GM19035 (cell line): ENCODE measurements around the gene RLBP1.

Source experiments
- ATAC-seq: cut with Tn5 transposase; IDR thresholded peaks from one replicate; pipeline ENCODE4 v1.9.1; 2021; ENCODE audit not compliant: unreplicated experiment

RLBP1 gene

DNA sequence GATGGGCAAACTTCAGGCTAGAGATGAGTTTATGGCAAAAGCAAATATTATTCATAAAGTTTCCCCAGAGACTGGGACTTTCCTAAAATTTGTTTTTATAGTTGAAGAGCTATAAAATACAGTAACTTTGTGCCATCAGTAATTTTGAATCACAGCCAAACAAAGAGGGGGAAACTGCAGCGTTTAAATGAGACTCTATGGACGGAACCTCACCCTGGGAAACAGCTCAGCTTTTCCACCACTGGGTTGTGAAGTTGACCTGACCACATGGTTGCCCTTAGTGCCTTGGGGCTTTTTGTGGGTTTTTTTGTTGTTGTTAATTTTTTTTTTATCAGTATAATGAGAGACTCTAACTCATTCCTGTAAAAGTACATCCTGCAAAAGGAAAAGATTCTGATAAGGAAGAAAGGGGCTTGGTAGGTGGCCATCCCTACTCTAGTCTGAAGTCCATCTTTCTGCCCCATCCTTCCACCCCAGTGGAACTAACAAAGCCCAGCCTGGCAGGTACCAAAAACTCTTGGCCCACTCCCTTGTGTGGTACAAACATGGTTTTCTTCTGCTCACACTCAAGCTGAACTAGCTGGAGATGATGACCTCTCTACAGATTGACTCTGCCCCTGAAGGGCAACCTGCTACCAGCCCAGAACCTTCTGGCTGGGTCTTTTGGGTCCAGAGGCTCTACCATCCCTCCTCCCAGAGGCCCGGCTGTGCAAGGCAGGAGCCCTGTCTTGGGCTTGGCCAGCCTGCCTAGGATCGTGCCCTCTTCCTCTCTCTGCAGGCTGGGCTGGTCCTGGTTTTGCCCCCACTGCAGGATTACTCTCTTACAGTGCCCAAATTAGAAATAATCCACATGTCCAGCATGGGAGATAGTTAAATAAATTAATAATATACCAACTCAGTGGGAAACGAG, 41.2 kb downstream of the RLBP1 start:
- ATAC-seq: peak; percentile 50

DNA sequence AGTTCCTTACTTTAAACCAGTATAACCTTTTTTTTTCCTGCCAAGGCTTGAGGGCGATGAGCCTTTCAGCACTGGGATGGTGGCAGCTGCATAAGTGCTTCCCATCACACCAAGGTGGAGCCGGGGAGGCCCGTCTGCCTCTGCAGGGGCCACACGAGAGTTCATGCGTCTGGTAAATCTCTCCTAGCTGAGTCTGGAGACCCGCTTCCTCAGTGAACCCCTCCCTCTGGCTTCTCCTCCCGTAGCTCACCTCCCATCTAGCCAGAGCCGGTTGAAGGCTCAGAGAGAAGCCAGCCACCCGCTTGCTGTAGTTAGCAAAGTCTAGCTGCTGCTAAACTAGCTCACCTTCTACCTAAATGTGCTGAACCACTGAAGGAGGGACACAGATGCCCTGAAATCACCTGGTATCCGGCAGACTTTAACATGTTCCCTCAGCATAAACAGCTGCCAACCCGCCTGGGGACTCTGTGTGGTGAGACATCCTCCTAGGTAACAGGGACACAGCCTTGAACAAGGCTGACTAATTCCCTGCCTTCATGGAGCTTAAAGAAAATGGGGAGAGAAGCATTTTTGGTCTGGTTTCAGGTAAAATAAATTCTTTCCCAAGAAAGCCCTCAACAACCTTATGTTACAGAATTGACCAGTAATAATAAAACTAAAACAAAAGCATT, 42.9 kb downstream of the RLBP1 start:
- no peak for ATAC-seq

DNA sequence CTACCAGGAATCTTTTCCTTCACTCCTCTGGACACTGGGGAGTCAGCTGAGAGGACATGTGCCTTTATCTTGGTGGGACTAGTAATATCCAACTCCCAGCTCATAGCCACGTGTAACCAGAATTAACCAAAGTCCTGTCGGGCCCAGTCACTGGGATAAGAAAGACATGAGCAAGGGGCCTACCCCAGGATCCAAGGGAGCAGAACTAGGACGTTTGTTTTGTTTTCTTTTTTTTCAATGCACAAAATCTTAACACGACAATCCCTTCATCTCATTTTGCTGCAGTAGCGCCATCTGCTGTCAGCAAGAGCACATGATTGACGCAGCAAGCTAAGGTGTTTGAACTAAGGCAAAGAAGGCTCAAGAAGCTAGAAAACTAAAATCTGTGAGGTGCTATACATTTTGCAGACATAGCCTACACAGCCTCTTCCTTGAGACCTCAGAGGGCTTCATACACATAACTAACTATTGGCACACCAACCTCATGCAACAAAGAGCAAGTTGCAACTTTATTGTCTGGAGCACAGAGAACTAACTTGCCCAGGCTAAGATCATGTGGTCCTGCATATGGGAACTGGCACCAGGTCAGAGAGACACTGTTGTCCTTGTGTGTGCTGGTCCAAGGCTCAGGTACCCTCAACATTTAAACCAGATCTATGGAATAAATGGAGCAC, 43.6 kb downstream of the RLBP1 start:
- no peak for ATAC-seq

DNA sequence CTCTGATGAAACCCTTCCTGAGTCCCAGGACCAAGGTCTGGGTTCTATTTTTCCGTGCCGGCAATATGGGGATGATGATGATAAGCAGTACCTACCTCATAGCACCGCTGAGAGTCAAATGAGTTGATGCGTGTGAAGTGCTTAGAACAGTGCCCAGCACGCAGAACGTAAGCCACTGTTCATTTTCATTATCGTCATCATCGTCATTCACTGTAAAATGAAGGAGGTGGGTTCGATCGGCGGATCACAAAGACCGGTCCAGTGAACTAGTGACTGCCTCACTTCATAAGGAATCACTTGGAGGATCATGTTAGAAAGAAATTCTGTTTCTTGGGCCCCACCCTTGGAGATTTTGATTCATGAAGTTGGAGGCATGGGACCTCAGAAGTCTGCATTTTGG, 44.3 kb downstream of the RLBP1 start:
- no peak for ATAC-seq

DNA sequence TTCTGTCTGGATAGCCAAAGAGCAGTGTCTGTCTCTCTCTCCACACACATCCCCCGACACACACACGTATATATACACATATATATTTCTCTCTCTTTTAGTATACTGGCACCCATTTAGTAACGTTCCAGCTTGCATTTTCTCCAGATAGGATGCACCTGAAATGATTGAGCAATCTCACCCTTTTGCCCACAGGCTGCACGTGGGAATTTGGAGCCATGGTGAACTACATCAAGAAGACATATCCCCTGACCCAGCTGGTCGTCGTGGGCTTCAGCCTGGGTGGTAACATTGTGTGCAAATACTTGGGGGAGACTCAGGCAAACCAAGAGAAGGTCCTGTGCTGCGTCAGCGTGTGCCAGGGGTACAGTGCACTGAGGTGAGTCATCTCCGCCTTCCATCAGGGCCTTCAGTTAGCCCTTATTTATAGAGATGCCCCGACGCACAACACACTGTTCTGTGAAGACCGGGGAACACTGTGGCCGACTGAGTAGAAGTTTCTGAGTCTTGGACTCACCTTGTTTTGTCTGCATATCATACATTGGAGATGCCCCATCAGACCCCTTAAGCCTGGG, 45.7 kb downstream of the RLBP1 start:
- no peak for ATAC-seq

DNA sequence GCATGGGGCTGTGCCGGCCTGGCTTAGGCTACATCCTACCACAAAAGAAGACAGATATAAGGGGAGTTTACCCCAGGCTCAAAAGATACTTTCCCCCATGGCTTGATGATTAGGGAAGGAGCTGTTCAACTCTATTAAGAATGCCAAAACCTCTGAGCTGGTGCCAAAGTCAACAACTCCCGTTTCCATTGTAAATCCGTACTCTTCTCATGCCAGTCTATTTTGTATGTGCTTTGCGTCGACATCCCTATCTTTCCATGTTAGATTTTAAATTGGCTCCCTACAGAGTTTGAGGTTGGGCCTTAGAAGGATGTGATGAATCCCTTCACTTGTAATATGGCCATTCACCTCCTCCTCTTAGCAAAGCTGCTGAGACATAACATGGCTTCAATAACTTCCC, 46.9 kb downstream of the RLBP1 start:
- no peak for ATAC-seq

DNA sequence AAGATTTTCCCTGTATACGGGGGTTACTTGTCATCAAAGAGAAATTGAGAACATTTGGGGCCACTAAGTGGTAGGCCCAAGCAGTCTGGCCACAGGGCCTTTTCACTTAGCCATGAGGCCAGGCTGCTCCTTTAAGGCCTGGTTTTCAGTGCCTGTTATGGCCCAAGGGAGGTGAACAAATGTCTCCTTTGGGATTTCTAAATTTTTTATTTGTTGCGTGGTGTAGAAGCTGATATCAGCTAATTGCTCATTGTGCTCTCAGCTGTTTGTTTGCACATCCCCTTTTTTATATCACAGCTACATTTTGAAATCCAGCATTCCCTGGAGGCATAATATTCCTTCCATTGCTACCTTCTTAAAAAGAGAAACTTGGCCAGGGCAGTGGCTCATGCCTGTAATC, 48.5 kb downstream of the RLBP1 start:
- no peak for ATAC-seq

DNA sequence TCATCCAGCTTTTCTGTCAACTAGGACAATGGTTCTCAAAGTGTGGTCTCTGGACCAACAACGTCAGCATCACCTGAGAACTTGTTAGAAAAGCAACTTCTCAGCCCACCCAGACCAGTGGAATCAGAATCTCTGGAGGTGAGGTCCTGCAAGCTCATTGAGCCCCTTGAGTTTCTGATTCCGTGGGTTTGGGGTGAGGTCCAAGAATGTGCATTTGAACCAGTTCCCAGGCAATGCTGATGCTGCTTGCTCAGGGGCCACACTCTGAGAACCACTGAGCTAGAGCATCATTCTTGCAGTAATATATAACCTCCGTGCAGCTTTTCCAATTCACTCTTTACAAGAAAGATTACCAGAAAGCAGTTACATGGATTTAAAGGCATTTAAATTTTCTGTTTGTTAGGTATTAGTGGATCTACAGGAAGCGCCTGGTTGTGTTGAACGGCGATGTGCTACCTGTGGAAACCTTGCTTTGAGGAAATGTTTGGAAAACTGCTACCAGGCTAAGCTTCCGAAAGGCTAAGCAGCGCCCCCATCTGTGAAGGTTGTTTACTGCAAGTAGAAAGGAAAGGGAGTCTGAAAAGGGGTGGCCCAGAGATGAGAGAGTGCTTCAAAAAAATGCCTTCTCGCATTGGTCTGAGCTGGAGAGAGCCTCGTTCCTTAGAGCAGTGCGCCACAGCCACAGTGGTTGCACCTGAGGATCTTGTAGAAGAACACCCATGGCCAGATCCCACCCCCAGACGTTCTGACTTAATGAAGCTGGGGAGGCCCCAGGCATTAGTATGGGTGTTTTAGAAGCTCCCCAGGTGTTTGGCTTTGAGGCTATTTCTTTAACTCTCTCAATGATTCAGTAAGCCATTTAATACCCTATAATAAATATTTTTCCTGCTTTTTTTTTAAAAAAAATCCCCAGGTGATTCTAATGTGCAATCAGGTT, 50.0 kb downstream of the RLBP1 start:
- no peak for ATAC-seq

DNA sequence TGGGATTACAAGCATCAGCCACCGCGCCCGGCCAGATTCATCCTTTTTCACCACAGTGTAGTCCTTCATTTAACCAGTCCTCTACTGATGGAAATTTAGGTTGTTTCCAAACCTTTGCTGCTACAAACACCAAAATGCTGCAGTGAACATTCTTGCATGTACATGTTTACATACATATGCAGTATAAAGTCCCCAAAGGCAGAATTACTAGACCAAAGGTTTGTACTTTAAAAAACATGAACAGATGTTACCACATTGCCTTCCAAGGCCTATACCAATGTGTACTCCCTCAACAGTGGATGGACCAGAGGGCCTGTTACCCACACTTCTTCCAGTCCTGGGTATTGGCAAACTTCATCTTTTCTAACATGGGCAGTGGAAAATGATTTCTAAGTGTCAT, 51.0 kb downstream of the RLBP1 start:
- no peak for ATAC-seq

DNA sequence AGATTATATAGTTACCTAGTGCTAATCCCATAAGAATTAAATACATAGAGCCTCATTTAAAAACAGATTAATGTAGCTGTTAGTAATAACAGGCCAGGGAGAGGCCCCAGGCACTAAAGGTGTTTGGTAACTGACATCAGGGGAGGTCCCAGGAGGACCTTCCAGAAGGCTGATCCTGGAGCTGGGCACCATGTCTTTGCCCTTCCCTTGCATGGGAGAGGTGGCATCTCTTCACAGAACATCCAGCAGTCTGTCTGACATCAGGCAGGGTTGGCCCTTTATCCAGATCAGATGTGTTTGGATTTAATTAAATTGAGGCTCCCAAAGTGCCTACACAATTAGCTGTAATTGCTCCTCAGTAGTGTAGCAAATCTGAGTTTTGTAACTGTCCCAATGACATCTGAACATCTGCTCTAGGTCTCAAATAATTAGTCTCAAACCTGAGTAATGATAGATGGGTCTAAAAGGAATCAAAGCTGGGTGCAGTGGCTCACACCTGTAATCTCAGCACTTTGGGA, 53.0 kb downstream of the RLBP1 start:
- no peak for ATAC-seq

DNA sequence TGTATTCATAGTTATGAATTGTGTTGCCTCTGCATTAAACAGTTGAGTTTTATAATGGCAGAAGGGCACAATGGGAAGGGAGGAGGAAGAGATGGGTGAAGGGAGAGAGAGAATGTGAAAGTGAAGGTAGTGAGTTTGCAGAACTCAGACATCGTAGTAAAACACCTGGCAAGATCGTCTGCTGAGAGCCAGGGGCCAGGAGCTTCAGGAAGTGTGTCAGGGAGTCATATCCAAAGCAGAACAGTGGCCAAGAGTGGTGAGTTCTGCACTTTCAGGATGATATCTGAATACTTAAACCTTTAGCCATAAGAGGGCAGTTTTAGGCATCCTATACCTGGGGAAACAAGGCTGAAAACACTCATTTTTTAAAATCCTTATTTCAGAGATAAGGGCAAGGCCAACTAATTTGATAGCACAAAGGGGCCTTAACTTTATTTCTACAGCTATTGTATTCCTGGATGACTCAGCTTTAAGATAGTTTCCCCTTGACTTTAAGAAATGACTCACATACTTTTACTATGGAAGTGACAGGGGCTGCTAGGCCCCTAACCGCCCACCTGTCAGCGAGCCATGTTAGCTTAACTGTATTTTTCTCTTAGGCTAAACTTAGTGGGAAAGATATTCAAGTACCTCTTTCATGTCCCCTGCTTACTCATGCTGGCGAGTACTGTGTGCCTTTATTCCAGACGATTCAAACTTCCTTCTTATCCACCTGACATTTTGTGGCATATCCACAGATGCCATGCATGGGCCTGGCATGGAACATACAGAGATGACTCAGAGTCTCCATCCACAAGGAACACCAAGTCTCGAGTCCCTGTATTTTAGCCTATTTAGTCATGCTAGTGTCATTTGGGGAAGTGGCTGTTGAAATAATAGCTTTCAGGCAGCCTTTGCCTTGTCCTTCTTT, 53.9 kb downstream of the RLBP1 start:
- ATAC-seq: peak; percentile 64

DNA sequence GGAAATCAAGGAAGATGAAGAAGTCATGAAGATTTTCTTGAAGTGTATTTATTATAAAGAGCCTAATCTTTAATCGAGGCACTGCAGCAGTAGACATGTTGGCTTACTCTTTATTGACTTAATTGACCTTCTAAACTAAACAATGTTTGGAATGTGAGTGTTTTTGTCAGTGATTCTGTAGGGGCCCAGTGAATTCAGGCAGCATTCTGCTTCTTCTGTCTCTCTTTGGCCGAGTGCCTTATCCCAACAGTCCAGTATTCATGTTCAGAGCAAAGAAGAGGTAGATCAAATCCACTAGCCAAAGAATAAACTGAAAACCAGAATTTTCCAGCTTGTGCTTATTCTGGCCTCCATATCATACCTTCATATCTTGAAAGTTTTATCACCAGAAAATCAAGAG, 55.7 kb downstream of the RLBP1 start:
- no peak for ATAC-seq

DNA sequence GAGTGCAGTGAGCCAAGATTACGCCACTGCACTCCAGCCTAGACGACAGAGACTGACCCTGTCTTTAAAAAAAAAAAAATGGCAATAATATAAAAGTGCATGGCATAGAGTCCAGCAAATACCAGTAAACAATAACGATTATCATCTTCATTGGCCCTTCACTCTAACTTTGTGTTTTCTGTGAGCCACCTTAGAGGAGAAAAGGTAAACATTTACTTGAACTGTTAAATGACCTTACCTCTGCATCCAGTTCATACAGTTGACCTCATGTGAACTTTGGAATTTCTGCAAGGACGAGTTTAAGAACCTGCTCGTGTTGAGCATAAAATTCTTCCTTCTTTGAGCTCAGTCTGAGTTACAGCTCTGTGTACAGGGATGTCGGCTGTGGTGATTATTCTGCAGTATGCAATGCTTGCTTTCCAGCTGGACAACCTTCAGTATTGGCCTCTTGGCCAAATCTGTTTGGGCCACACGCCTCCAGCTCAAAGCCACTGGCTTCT, 56.6 kb downstream of the RLBP1 start:
- ATAC-seq: no peak

DNA sequence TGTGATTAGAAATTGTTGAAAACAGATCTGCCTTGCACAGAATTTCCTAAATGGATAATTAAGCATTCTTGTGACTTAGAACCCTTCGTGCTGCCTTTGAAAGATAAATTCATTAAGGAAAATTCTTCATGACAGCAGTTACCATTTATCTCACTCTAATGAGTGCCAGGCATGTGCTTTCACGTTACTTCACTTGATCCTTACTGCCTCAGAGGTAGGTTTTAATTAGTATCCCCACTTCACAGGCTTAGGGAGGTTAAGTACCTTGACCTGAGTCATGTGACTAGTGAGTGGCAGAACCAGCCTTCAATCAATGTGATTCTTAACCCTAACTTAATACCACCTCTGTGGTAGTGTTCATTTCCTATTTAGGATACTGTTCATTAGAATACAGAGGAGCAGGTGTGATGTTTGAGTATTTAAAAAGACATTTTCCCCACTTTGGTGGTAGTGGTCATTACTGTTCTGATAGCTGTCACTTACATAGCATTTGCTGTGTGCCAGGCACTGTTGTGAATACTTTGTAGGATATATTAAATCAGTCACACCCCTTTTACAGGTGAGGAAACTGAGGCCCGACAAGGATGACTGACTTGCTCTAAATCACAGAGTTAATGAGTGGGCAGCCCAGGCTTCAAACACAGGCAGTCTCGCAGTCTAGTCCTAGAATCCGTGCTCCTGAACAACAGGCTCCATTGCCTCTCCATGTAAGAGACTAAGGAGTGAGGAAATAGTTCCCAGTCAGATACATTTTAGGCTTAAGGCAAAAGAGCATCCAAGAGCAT, 57.9 kb downstream of the RLBP1 start:
- ATAC-seq: no peak

DNA sequence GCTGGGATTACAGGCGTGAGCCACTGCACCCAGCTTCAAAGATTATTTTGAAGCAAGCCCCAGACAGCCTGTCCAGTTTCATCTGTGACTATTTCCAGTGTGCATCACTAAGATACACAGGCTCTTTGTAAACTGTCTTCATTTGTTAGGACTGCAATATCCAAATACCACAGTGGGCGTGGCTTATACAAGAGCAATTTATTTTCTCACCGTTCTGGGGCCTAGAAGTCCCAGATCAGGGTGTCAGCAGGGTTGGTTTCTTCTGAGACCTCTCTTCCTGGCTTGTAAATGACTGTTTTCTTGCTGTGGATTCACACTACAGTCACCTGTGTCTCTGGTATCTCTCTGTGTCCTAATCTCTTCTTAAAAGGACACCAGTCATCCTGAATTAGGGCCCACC, 59.7 kb downstream of the RLBP1 start:
- no peak for ATAC-seq
